HCT116 (cell line): Measurements from ENCODE around the gene CAMKK2. TPM values are rescaled to one million over a fixed set of nuclear protein-coding genes. Genes with fewer than 3 reads are reported as not detected.

Experiments
- ATAC-seq: fragments of 200-7000 bp; cut with Tn5 transposase; 2 replicates; pipeline ENCODE4 v1.9.1; 2020; ENCODE audit warnings: mild to moderate bottlenecking, moderate library complexity
- BruUV-seq: library from RNA; stranded (reverse); fragments of 400-500 nt; replicated peaks from 2 replicates; lab custom pipeline; 2021; lab: Mats Ljungman, UMichigan
- CTCF ChIA-PET: fragments of 300-600 bp; sonication (Branson Sonifier 250); formaldehyde crosslinking; loops from one replicate; lab custom pipeline; 2021; ENCODE audit warnings: antibody characterized with exemption; lab: Charles Lee
- POLR2A ChIA-PET: fragments of 300-600, 350-600 bp; sonication (Branson Sonifier 250); formaldehyde crosslinking; loops from one replicate; lab custom pipeline; 2021; ENCODE audit warnings: antibody characterized with exemption; lab: Charles Lee
- RAD21 ChIA-PET, 2 experiments: fragments of 300-600 bp; sonication (Branson Sonifier 250); formaldehyde crosslinking; loops; one replicate each; lab custom pipeline; 2023; ENCODE audit warnings: low total read pairs in 2 of 2; ENCODE audit not compliant: uncharacterized antibody in 2 of 2, unreplicated experiment in 2 of 2, low non-redundant PET in 1 of 2; lab: Charles Lee
- DNase-seq: peaks from one replicate; pipeline ENCODE4 v3.0.0-alpha.2; 2010; ENCODE audit warnings: low read depth, low spot score
- H2AFZ ChIP-seq: fragments of 200-600 bp; shearing (Covaris generic), sonication (generic); 2 replicates; pipeline ENCODE4 v1.6.1; 2017; ENCODE audit warnings: low read depth, mixed run types, mixed read lengths, antibody characterized with exemption, low read length; ENCODE audit not compliant: poor library complexity, severe bottlenecking
- H3K27ac ChIP-seq: 2 replicates; pipeline ENCODE4 v1.5.1; 2012; ENCODE audit warnings: low read depth, low read length
- H3K27me3 ChIP-seq: fragments of 200-600 bp; sonication (generic); 2 replicates; pipeline ENCODE4 v1.6.1; 2016; ENCODE audit warnings: mixed run types, low read length, mixed read lengths; ENCODE audit not compliant: insufficient read depth
- H3K36me3 ChIP-seq, 2 experiments: fragments of 200-500 bp in 1 of 2; fragments of 200-600 bp in 1 of 2; sonication (Bioruptor generic) in 1 of 2; sonication (generic) in 1 of 2; 2 replicates each; pipeline versions ENCODE4 v1.5.1 to v1.6.1; 2014 to 2016; ENCODE audit warnings: low read length in 2 of 2, inconsistent platforms in 1 of 2, mixed read lengths in 1 of 2, mixed run types in 1 of 2; ENCODE audit not compliant: insufficient read depth in 2 of 2, control insufficient read depth in 1 of 2
- H3K4me1 ChIP-seq, 2 experiments: fragments of 200-600 bp in 1 of 2; sonication (generic) in 1 of 2; 2 replicates each; pipeline versions ENCODE4 v1.5.1 to v1.6.1; 2012 to 2017; ENCODE audit warnings: low read length in 2 of 2, inconsistent platforms in 1 of 2, mild to moderate bottlenecking in 1 of 2, mixed read lengths in 1 of 2, mixed run types in 1 of 2, moderate library complexity in 1 of 2; ENCODE audit not compliant: insufficient read depth in 2 of 2, control insufficient read depth in 1 of 2
- H3K4me2 ChIP-seq: fragments of 200-600 bp; sonication (generic); 2 replicates; pipeline ENCODE4 v1.6.1; 2017; ENCODE audit warnings: mixed run types, low read length, mixed read lengths
- H3K4me3 ChIP-seq, 2 experiments: fragments of 200-600 bp in 1 of 2; sonication (generic) in 1 of 2; replicated peaks in 1 of 2; 2 replicates each; pipeline ENCODE4 v1.5.1; 2011 to 2016; ENCODE audit warnings: low read length in 2 of 2, control low read depth in 1 of 2, low read depth in 1 of 2, mild to moderate bottlenecking in 1 of 2, mixed read lengths in 1 of 2, mixed run types in 1 of 2
- H3K79me2 ChIP-seq: fragments of 200-600 bp; sonication (generic); 2 replicates; pipeline ENCODE4 v1.6.1; 2017; ENCODE audit warnings: mild to moderate bottlenecking, mixed run types, low read length, moderate library complexity, mixed read lengths; ENCODE audit not compliant: insufficient read depth
- H3K9ac ChIP-seq: fragments of 200-600 bp; sonication (generic); 2 replicates; pipeline ENCODE4 v1.6.1; 2016; ENCODE audit warnings: low read length, mixed read lengths
- H3K9me2 ChIP-seq: fragments of 200-600 bp; sonication (generic), shearing (Covaris generic); 2 replicates; pipeline ENCODE4 v1.6.1; 2017; ENCODE audit warnings: mixed run types, mild to moderate bottlenecking, moderate library complexity; ENCODE audit not compliant: insufficient read depth
- H3K9me3 ChIP-seq, 2 experiments: fragments of 200-500 bp in 1 of 2; fragments of 200-600 bp in 1 of 2; sonication (Bioruptor generic) in 1 of 2; sonication (generic) in 1 of 2; 2 replicates each; pipeline ENCODE4 v1.6.1; 2014 to 2017; ENCODE audit warnings: low read length in 2 of 2, mixed read lengths in 2 of 2, inconsistent platforms in 1 of 2, low read depth in 1 of 2, mild to moderate bottlenecking in 1 of 2, mixed run types in 1 of 2, moderate library complexity in 1 of 2; ENCODE audit not compliant: control insufficient read depth in 1 of 2, insufficient read depth in 1 of 2
- H4K20me1 ChIP-seq: fragments of 200-600 bp; sonication (generic), shearing (Covaris generic); 2 replicates; pipeline ENCODE4 v1.6.1; 2017; ENCODE audit warnings: mixed run types, mild to moderate bottlenecking, moderate library complexity; ENCODE audit not compliant: insufficient read depth
- CEBPB ChIP-seq: IDR thresholded peaks from 2 replicates; pipeline ENCODE4 v1.6.1; 2012; ENCODE audit warnings: low read depth
- EGR1 ChIP-seq: IDR thresholded peaks from 2 replicates; pipeline ENCODE4 v1.6.1; 2012; ENCODE audit warnings: low read depth
- ELF1 ChIP-seq: IDR thresholded peaks from 2 replicates; pipeline ENCODE4 v1.6.1; 2012; ENCODE audit warnings: low read depth, borderline replicate concordance
- EZH2 ChIP-seq: fragments of 200-600 bp; sonication (generic); IDR thresholded peaks from 2 replicates; pipeline ENCODE4 v1.6.1; 2017; ENCODE audit warnings: antibody characterized with exemption, mixed run types
- EZH2phosphoT487 ChIP-seq: fragments of 200-600 bp; IDR thresholded peaks from 2 replicates; pipeline ENCODE4 v1.6.1; 2018; ENCODE audit warnings: antibody characterized with exemption, borderline replicate concordance
- FOSL1 ChIP-seq: IDR thresholded peaks from 2 replicates; pipeline ENCODE4 v1.6.1; 2012; ENCODE audit warnings: low read depth
- RAD21 ChIP-seq: IDR thresholded peaks from 2 replicates; pipeline ENCODE4 v1.6.1; 2012; ENCODE audit warnings: low read depth, mild to moderate bottlenecking
- SRF ChIP-seq: IDR thresholded peaks from 2 replicates; pipeline ENCODE4 v1.6.1; 2012; ENCODE audit warnings: low read depth
- intact Hi-C: fragments of 100-400 bp; cut with micrococcal nuclease; formaldehyde crosslinking; loops from 2 replicates; pipeline ENCODE4 v1.10.0; 2022
- total RNA-seq: library from RNA; stranded (reverse); gene quantifications from one replicate; pipeline ENCODE4 v1.2.1, GENCODE V29; 2021; ENCODE audit not compliant: unreplicated experiment
- TF ChIP-seq, protein P1 (sequence below), 3 experiments: fragments of 200-600 bp in 1 of 3; sonication (generic) in 1 of 3; IDR thresholded peaks in 2 of 3; conservative IDR thresholded peaks in 1 of 3; 2 replicates each; pipeline ENCODE4 v1.5.1; 2012 to 2017; ENCODE audit warnings: low read depth in 2 of 3, low read length in 2 of 3, antibody characterized with exemption in 1 of 3, borderline replicate concordance in 1 of 3, control low read depth in 1 of 3, mild to moderate bottlenecking in 1 of 3, mixed read lengths in 1 of 3, mixed run types in 1 of 3, moderate library complexity in 1 of 3; ENCODE audit not compliant: insufficient read depth in 1 of 3

CAMKK2 gene
- total RNA-seq, 1 experiment from 2014 or later = 33.8 TPM

- DNase-seq (no peak), ATAC-seq (no peak)
- Histone ChIP-seq H3K27me3 (no peaks in the 10 kb centered on the region), H3K4me1 (no peaks in the 10 kb centered on the region), H3K9me3 (no peaks in the 10 kb centered on the region), H3K9ac (no peak overlapping the region), H3K4me2 (no peak overlapping the region), H3K4me3 (no peak overlapping the region), H3K36me3 (peaks cover 20 to 24% of the 10 kb centered on the region in 2 experiments; a peak in 3 of 4 replicates), H2AFZ (no peak overlapping the region), H3K9me2 (no peaks in the 10 kb centered on the region), H4K20me1 (no peaks in the 10 kb centered on the region), H3K79me2 (no peaks in the 10 kb centered on the region)
- intact Hi-C loops = no loop called here
- ChIA-PET POLR2A (no interaction called here), CTCF (no interaction called here), RAD21 (no interaction called here)
- BruUV-seq = no TSS peak
- TF ChIP-seq EGR1 (no peak), RAD21 (no peak), ELF1 (no peak), EZH2phosphoT487 (no peak), SRF (no peak), FOSL1 (no peak), EZH2 (no peak)
- TF ChIP-seq, protein P1, sequence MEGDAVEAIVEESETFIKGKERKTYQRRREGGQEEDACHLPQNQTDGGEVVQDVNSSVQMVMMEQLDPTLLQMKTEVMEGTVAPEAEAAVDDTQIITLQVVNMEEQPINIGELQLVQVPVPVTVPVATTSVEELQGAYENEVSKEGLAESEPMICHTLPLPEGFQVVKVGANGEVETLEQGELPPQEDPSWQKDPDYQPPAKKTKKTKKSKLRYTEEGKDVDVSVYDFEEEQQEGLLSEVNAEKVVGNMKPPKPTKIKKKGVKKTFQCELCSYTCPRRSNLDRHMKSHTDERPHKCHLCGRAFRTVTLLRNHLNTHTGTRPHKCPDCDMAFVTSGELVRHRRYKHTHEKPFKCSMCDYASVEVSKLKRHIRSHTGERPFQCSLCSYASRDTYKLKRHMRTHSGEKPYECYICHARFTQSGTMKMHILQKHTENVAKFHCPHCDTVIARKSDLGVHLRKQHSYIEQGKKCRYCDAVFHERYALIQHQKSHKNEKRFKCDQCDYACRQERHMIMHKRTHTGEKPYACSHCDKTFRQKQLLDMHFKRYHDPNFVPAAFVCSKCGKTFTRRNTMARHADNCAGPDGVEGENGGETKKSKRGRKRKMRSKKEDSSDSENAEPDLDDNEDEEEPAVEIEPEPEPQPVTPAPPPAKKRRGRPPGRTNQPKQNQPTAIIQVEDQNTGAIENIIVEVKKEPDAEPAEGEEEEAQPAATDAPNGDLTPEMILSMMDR (IDR thresholded peaks at IDR 0.05 in 2 of 3, conservative IDR thresholded peaks at IDR 0.05 in 1 of 3; ENCODE audit: borderline replicate concordance in 1 of 3, insufficient read depth in 1 of 3, low read depth in 2 of 3, low read length in 2 of 3) = no peak
- TF ChIP-seq, all 23 proteins: peak for 0
- no peak overlapping the region for H3K27ac ChIP-seq
Observed at GRCh38 chr12:121267822-121268221, 28.7 kb downstream of the CAMKK2 start.

GRCh38 chr12:121264951-121265515 is 31.5 kb downstream of the CAMKK2 start:
- H3K27ac ChIP-seq = no peak overlapping the region
- RAD21 ChIA-PET = no interaction called here
- ATAC-seq (no peak), DNase-seq (no peak)
- no peaks in the 10 kb centered on the region for H3K9me3 ChIP-seq
- no peaks in the 10 kb centered on the region for H3K4me1 ChIP-seq
- no peak overlapping the region for H3K9ac ChIP-seq
- H3K4me2 ChIP-seq = no peak overlapping the region
- H2AFZ ChIP-seq = no peak overlapping the region
- CTCF ChIA-PET = no interaction called here
- H4K20me1 ChIP-seq = no peaks in the 10 kb centered on the region
- no peak for TF ChIP-seq CEBPB
- H3K4me3 ChIP-seq = no peak overlapping the region
- peaks cover 25 to 28% of the 10 kb centered on the region in 2 experiments; a peak in 3 of 4 replicates for H3K36me3 ChIP-seq
- H3K9me2 ChIP-seq = no peaks in the 10 kb centered on the region
- POLR2A ChIA-PET = no interaction called here
- no peaks in the 10 kb centered on the region for H3K79me2 ChIP-seq
- BruUV-seq = no TSS peak
- intact Hi-C loops = no loop called here
- H3K27me3 ChIP-seq = no peaks in the 10 kb centered on the region
